ENCODE results near the gene CATSPER3. TPM values are rescaled to one million over a fixed set of nuclear protein-coding genes. Genes with fewer than 3 reads are reported as not detected.

CATSPER3 gene
- total RNA-seq, 1 experiment from 2014 or later: 1.7 TPM

- Histone ChIP-seq H3K27me3 (ENCODE audit: insufficient read depth, low read length) (no peaks in the 10 kb centered on the region), H2AFZ (ENCODE audit: low read depth, low read length, poor library complexity, severe bottlenecking) (no peak overlapping the region), H4K20me1 (ENCODE audit: insufficient read depth) (no peaks in the 10 kb centered on the region), H3K9me3 (ENCODE audit: control insufficient read depth in 1 of 2, insufficient read depth in 1 of 2, low read depth in 1 of 2, low read length in 2 of 2) (no peaks in the 10 kb centered on the region), H3K27ac (ENCODE audit: low read depth, low read length) (no peak overlapping the region), H3K4me1 (ENCODE audit: control insufficient read depth in 1 of 2, insufficient read depth in 2 of 2, low read length in 2 of 2) (peaks cover 15 to 29% of the 10 kb centered on the region in 2 experiments), H3K4me2 (ENCODE audit: low read length) (no peak overlapping the region), H3K79me2 (ENCODE audit: insufficient read depth, low read length) (peaks cover 58% of the 10 kb centered on the region), H3K36me3 (ENCODE audit: control insufficient read depth in 1 of 2, insufficient read depth in 2 of 2, low read length in 2 of 2) (peaks cover 0 to 3% of the 10 kb centered on the region in 2 experiments; a peak in 1 of 4 replicates), H3K9me2 (ENCODE audit: insufficient read depth) (no peaks in the 10 kb centered on the region), H3K9ac (ENCODE audit: low read length) (no peak overlapping the region), H3K4me3 (replicated peaks in 1 of 2; ENCODE audit: low read depth in 1 of 2, low read length in 2 of 2) (no peak overlapping the region)
- DNase-seq (ENCODE audit: low read depth, low spot score): no peak
- no TSS peak for BruUV-seq (replicated peaks)
- intact Hi-C loops (cut with micrococcal nuclease): loop anchor here (5.0 kb wide), 1 partner anchor 157 kb away; no protein-coding TSS in a partner anchor
- ChIA-PET POLR2A (no interaction called here), RAD21 (ENCODE audit: low non-redundant PET in 1 of 2, low total read pairs in 2 of 2, uncharacterized antibody in 2 of 2, unreplicated experiment in 2 of 2) (no interaction called here), CTCF (no interaction called here)
- TF ChIP-seq SRF (IDR thresholded peaks at IDR 0.05; ENCODE audit: low read depth) (no peak), EGR1 (IDR thresholded peaks at IDR 0.05; ENCODE audit: low read depth) (no peak), POLR2AphosphoS5 (IDR thresholded peaks at IDR 0.05; ENCODE audit: low read depth, low read length) (no peak), RAD21 (IDR thresholded peaks at IDR 0.05; ENCODE audit: low read depth) (no peak), CTCF (IDR thresholded peaks at IDR 0.05 in 2 of 3, conservative IDR thresholded peaks at IDR 0.05 in 1 of 3; ENCODE audit: borderline replicate concordance in 1 of 3, insufficient read depth in 1 of 3, low read depth in 2 of 3, low read length in 2 of 3) (no peak), ELF1 (IDR thresholded peaks at IDR 0.05; ENCODE audit: borderline replicate concordance, low read depth) (no peak), POLR2A (IDR thresholded peaks at IDR 0.05; ENCODE audit: borderline replicate concordance, extremely low read depth, insufficient read depth, insufficient read length) (no peak), TCF7L2 (IDR thresholded peaks at IDR 0.05; ENCODE audit: borderline replicate concordance, extremely low read depth, insufficient read depth, insufficient read length) (no peak), ATF3 (IDR thresholded peaks at IDR 0.05) (no peak), MAX (IDR thresholded peaks at IDR 0.05) (no peak), CEBPB (IDR thresholded peaks at IDR 0.05; ENCODE audit: low read depth) (no peak), EZH2 (IDR thresholded peaks at IDR 0.05) (no peak), ZFX (IDR thresholded peaks at IDR 0.05) (no peak)
- ATAC-seq: no peak
Observed at GRCh38 chr5:135030123-135030955, 62.6 kb downstream of the CATSPER3 start.

Measured in HCT116 (cell line).